WTC11 (cell line): Measurements from ENCODE around the gene RAB40B. TPM values are rescaled to one million over a fixed set of nuclear protein-coding genes. Genes with fewer than 3 reads are reported as not detected.

ENCODE experiments used
- AFF4 ChIP-seq: sonication (generic); formaldehyde crosslinking; IDR thresholded peaks from 2 replicates; pipeline ENCODE4 v1.8.1; 2023; ENCODE audit warnings: mild to moderate bottlenecking, missing genetic modification reagents, borderline replicate concordance
- E2F5 ChIP-seq: sonication (generic); formaldehyde crosslinking; IDR thresholded peaks from 2 replicates; pipeline ENCODE4 v1.8.1; 2022; ENCODE audit warnings: mild to moderate bottlenecking, moderate library complexity, missing genetic modification reagents
- ESRRA ChIP-seq: sonication (generic); formaldehyde crosslinking; IDR thresholded peaks from 2 replicates; pipeline ENCODE4 v1.8.1; 2022; ENCODE audit warnings: mild to moderate bottlenecking, missing genetic modification reagents, borderline replicate concordance
- GABPB1 ChIP-seq: sonication (generic); formaldehyde crosslinking; IDR thresholded peaks from 2 replicates; pipeline ENCODE4 v1.8.1; 2023; ENCODE audit warnings: mild to moderate bottlenecking, missing genetic modification reagents
- GRHL2 ChIP-seq: fragments of 250-450 bp; sonication (Bioruptor Pico); IDR thresholded peaks from 2 replicates; pipeline ENCODE4 v1.8.0; 2022; ENCODE audit warnings: mild to moderate bottlenecking, moderate library complexity; ENCODE audit not compliant: insufficient replicate concordance, severe bottlenecking
- MYBL2 ChIP-seq: sonication (generic); formaldehyde crosslinking; IDR thresholded peaks from 2 replicates; pipeline ENCODE4 v1.8.1; 2023; ENCODE audit warnings: mild to moderate bottlenecking, moderate library complexity, missing genetic modification reagents
- NFE2L1 ChIP-seq: sonication (generic); formaldehyde crosslinking; IDR thresholded peaks from 2 replicates; pipeline ENCODE4 v1.8.1; 2023; ENCODE audit warnings: missing genetic modification reagents
- NFYB ChIP-seq: sonication (generic); formaldehyde crosslinking; conservative IDR thresholded peaks from 2 replicates; pipeline ENCODE4 v1.8.0; 2022; ENCODE audit warnings: low read depth, missing genetic modification reagents
- NR2C2 ChIP-seq: sonication (generic); formaldehyde crosslinking; IDR thresholded peaks from 2 replicates; pipeline ENCODE4 v1.8.0; 2022; ENCODE audit warnings: mild to moderate bottlenecking, missing genetic modification reagents
- PRDM15 ChIP-seq: sonication (generic); formaldehyde crosslinking; IDR thresholded peaks from 2 replicates; pipeline ENCODE4 v1.8.0; 2022; ENCODE audit warnings: missing genetic modification reagents
- RORB ChIP-seq: fragments of 250-450 bp; sonication (Bioruptor Pico); IDR thresholded peaks from 2 replicates; pipeline ENCODE4 v1.9.0; 2021; ENCODE audit warnings: mild to moderate bottlenecking
- SMAD4 ChIP-seq: sonication (generic); formaldehyde crosslinking; IDR thresholded peaks from 2 replicates; pipeline ENCODE4 v1.8.0; 2022; ENCODE audit warnings: mild to moderate bottlenecking, missing genetic modification reagents
- STAT6 ChIP-seq: sonication (generic); formaldehyde crosslinking; conservative IDR thresholded peaks from 2 replicates; pipeline ENCODE4 v1.8.1; 2023; ENCODE audit warnings: mild to moderate bottlenecking, low read depth, missing genetic modification reagents, moderate library complexity
- TEAD1 ChIP-seq: sonication (generic); formaldehyde crosslinking; IDR thresholded peaks from 2 replicates; pipeline ENCODE4 v1.8.0; 2022; ENCODE audit warnings: mild to moderate bottlenecking, missing genetic modification reagents
- TEAD4 ChIP-seq: sonication (generic); formaldehyde crosslinking; IDR thresholded peaks from 2 replicates; pipeline ENCODE4 v1.8.0; 2022; ENCODE audit warnings: mild to moderate bottlenecking, missing genetic modification reagents
- ZBTB21 ChIP-seq: sonication (generic); formaldehyde crosslinking; IDR thresholded peaks from 2 replicates; pipeline ENCODE4 v1.8.1; 2023; ENCODE audit warnings: mild to moderate bottlenecking, missing genetic modification reagents, borderline replicate concordance
- ZNF232 ChIP-seq: sonication (generic); formaldehyde crosslinking; IDR thresholded peaks from 2 replicates; pipeline ENCODE4 v1.8.0; 2022; ENCODE audit warnings: mild to moderate bottlenecking, missing genetic modification reagents
- ZNF281 ChIP-seq: sonication (generic); formaldehyde crosslinking; IDR thresholded peaks from 2 replicates; pipeline ENCODE4 v1.8.0; 2023; ENCODE audit warnings: mild to moderate bottlenecking, missing genetic modification reagents
- ZNF396 ChIP-seq: fragments of 250-450 bp; sonication (Bioruptor Pico); IDR thresholded peaks from 2 replicates; pipeline ENCODE4 v1.8.0; 2021; ENCODE audit warnings: mild to moderate bottlenecking, moderate library complexity, borderline replicate concordance
- total RNA-seq: library from RNA; stranded (reverse); gene quantifications from 3 replicates; pipeline ENCODE4 v1.2.3, GENCODE V29; 2021
- TF ChIP-seq, protein P1 (sequence below): sonication (generic); formaldehyde crosslinking; IDR thresholded peaks from 2 replicates; pipeline ENCODE4 v1.8.1; 2023; ENCODE audit warnings: mild to moderate bottlenecking, missing genetic modification reagents
- TF ChIP-seq, protein P2 (sequence below): sonication (generic); formaldehyde crosslinking; IDR thresholded peaks from 2 replicates; pipeline ENCODE4 v1.8.0; 2022; ENCODE audit warnings: mild to moderate bottlenecking, missing genetic modification reagents

Gene RAB40B
- total RNA-seq, 1 experiment from 2014 or later = 3.1 TPM

GRCh38 chr17:82716203-82717010 is 17.9 kb upstream of the RAB40B start, which contains the start of gene FN3KRP (continued):
- TF ChIP-seq, protein P1, sequence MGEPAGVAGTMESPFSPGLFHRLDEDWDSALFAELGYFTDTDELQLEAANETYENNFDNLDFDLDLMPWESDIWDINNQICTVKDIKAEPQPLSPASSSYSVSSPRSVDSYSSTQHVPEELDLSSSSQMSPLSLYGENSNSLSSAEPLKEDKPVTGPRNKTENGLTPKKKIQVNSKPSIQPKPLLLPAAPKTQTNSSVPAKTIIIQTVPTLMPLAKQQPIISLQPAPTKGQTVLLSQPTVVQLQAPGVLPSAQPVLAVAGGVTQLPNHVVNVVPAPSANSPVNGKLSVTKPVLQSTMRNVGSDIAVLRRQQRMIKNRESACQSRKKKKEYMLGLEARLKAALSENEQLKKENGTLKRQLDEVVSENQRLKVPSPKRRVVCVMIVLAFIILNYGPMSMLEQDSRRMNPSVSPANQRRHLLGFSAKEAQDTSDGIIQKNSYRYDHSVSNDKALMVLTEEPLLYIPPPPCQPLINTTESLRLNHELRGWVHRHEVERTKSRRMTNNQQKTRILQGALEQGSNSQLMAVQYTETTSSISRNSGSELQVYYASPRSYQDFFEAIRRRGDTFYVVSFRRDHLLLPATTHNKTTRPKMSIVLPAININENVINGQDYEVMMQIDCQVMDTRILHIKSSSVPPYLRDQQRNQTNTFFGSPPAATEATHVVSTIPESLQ = no peak
- no peak for TF ChIP-seq ZNF396 (CRISPR knock-in tag)
- no peak for TF ChIP-seq ZNF232 (CRISPR knock-in tag)
- TF ChIP-seq SMAD4 (CRISPR knock-in tag) = no peak
- TF ChIP-seq NFYB (CRISPR knock-in tag) = no peak
- no peak for TF ChIP-seq NFE2L1 (CRISPR knock-in tag)
- no peak for TF ChIP-seq TEAD1 (CRISPR knock-in tag)
- TF ChIP-seq TEAD4 (CRISPR knock-in tag) = no peak
- no peak for TF ChIP-seq NR2C2
- no peak for TF ChIP-seq ZNF281 (CRISPR knock-in tag)
- TF ChIP-seq MYBL2 (CRISPR knock-in tag) = no peak
- TF ChIP-seq E2F5 (CRISPR knock-in tag) = peak; percentile 61; the same call in 1 of the 2 replicates
- TF ChIP-seq PRDM15 (CRISPR knock-in tag) = no peak
- TF ChIP-seq STAT6 = no peak
- TF ChIP-seq, protein P2, sequence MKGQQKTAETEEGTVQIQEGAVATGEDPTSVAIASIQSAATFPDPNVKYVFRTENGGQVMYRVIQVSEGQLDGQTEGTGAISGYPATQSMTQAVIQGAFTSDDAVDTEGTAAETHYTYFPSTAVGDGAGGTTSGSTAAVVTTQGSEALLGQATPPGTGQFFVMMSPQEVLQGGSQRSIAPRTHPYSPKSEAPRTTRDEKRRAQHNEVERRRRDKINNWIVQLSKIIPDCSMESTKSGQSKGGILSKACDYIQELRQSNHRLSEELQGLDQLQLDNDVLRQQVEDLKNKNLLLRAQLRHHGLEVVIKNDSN (CRISPR knock-in tag) = no peak
- TF ChIP-seq AFF4 (CRISPR knock-in tag) = no peak
- TF ChIP-seq RORB (CRISPR knock-in tag) = no peak
- TF ChIP-seq GRHL2 = no peak
- no peak for TF ChIP-seq ESRRA
- TF ChIP-seq ZBTB21 (CRISPR knock-in tag) = no peak
- TF ChIP-seq GABPB1 (CRISPR knock-in tag) = peak; percentile 27; the same call in 1 of the 2 replicates
